Measurements from ENCODE around the gene DBX2. TPM values are rescaled to one million over a fixed set of nuclear protein-coding genes. Genes with fewer than 3 reads are reported as not detected.

The DBX2 gene
- total RNA-seq, 1 donor from 2014 or later: not detected

DNA sequence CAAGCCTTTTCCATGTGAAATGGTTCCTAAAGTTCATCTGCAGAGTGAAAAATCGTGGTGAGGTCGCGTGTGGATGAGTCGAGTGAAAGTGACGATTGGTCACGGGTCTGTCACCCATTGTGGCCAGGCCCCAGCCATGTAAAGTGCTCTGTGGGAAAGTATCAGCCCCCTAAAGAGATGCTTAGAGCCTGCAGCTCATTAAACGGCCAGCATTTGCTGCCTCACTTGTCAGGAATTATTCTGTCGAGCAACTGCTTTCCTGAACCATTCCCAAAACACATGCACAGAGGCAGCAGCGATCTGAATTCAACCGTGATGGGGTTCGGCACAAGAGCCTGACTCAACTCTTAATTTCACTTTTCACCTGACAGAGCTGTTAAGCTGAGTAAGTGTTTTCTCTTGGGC, 16.0 kb downstream of the DBX2 start:
- no peak for TF ChIP-seq CTCF (IDR thresholded peaks at IDR 0.05; ENCODE audit: insufficient read depth, low read length, severe bottlenecking)
- H3K27me3 ChIP-seq (ENCODE audit: control insufficient read depth, insufficient read depth, low read length): no peaks in the 10 kb centered on the region
- no peak for DNase-seq (ENCODE audit: low read depth)
- no peaks in the 10 kb centered on the region for H3K36me3 ChIP-seq (ENCODE audit: control insufficient read depth, insufficient read depth, low read length)
- no peak for FAIRE-seq
- no peak overlapping the region for H3K4me3 ChIP-seq (ENCODE audit: low read depth, low read length)

DNA sequence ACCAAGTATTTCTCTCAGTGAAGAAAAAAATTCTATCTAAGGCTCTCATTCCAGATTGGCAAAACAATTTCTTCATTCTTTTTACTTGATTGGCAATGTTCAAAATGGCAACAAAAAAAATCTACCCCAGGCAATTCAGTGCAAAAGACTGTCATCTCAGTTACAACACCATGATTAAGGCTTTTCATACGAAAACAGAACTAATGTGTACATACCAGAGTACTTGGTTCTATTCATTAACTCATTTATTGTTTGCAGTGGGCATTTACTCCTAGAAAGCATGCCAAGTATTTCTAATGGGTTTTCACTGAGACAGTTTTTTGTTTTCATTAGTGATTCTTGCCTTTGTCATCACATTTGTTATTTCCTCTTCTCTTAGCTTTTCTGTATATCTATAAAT, 33.0 kb downstream of the DBX2 start:
- DNase-seq (ENCODE audit: low read depth) (peak; percentile 11), FAIRE-seq (no peak)
- no peaks in the 10 kb centered on the region for H3K27me3 ChIP-seq (ENCODE audit: control insufficient read depth, insufficient read depth, low read length)
- H3K36me3 ChIP-seq (ENCODE audit: control insufficient read depth, insufficient read depth, low read length): no peaks in the 10 kb centered on the region
- TF ChIP-seq CTCF (IDR thresholded peaks at IDR 0.05; ENCODE audit: insufficient read depth, low read length, severe bottlenecking): no peak
- H3K4me3 ChIP-seq (ENCODE audit: low read depth, low read length): no peak overlapping the region

DNA sequence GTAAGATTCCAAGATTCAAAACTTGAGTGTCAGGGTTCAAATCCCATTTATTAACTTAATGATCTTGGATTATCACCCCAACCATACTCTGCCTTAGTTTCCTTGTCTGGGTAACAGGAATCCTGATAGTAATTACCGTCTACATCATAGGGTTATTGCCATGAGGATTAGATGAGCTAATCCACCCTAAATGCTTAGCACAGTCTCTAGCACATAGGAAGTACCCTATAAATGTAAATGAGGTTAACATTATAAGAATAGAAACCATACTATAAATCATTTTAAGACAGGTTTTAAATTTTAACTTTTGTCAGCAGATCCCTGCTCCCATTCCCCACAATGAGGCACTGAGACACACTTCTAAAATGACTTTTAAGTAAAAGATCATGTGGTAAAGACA, 36.5 kb downstream of the DBX2 start:
- DNase-seq (ENCODE audit: low read depth) (no peak), FAIRE-seq (no peak)
- Histone ChIP-seq H3K27me3 (ENCODE audit: control insufficient read depth, insufficient read depth, low read length) (no peaks in the 10 kb centered on the region), H3K4me3 (ENCODE audit: low read depth, low read length) (no peak overlapping the region), H3K36me3 (ENCODE audit: control insufficient read depth, insufficient read depth, low read length) (no peaks in the 10 kb centered on the region)
- no peak for TF ChIP-seq CTCF (IDR thresholded peaks at IDR 0.05; ENCODE audit: insufficient read depth, low read length, severe bottlenecking)

- FAIRE-seq: no peak
- H3K27me3 ChIP-seq (ENCODE audit: control insufficient read depth, insufficient read depth, low read length): no peaks in the 10 kb centered on the region
- H3K36me3 ChIP-seq (ENCODE audit: control insufficient read depth, insufficient read depth, low read length): no peaks in the 10 kb centered on the region
- no peak overlapping the region for H3K4me3 ChIP-seq (ENCODE audit: low read depth, low read length)
- no peak for TF ChIP-seq CTCF (IDR thresholded peaks at IDR 0.05; ENCODE audit: insufficient read depth, low read length, severe bottlenecking)
- DNase-seq (ENCODE audit: low read depth): no peak
These were observed 38.1 kb downstream of the DBX2 start for GRCh38 chr12:45012749-45013148.

GRCh38 chr12:45010059-45010458, 40.8 kb downstream of the DBX2 start:
- H3K36me3 ChIP-seq (ENCODE audit: control insufficient read depth, insufficient read depth, low read length): no peaks in the 10 kb centered on the region
- no peak for FAIRE-seq
- H3K27me3 ChIP-seq (ENCODE audit: control insufficient read depth, insufficient read depth, low read length): no peaks in the 10 kb centered on the region
- H3K4me3 ChIP-seq (ENCODE audit: low read depth, low read length): no peak overlapping the region
- DNase-seq (ENCODE audit: low read depth): peak; percentile 60
- TF ChIP-seq CTCF (IDR thresholded peaks at IDR 0.05; ENCODE audit: insufficient read depth, low read length, severe bottlenecking): no peak

GRCh38 chr12:45008211-45008610, 42.7 kb downstream of the DBX2 start:
- no peaks in the 10 kb centered on the region for H3K36me3 ChIP-seq (ENCODE audit: control insufficient read depth, insufficient read depth, low read length)
- no peak for DNase-seq (ENCODE audit: low read depth)
- H3K4me3 ChIP-seq (ENCODE audit: low read depth, low read length): no peak overlapping the region
- no peak for FAIRE-seq
- no peak for TF ChIP-seq CTCF (IDR thresholded peaks at IDR 0.05; ENCODE audit: insufficient read depth, low read length, severe bottlenecking)
- H3K27me3 ChIP-seq (ENCODE audit: control insufficient read depth, insufficient read depth, low read length): no peaks in the 10 kb centered on the region
